ENCODE data around the gene SHQ1. TPM values are rescaled to one million over a fixed set of nuclear protein-coding genes. Genes with fewer than 3 reads are reported as not detected.
"Not testable (repeated sequence)": the region's sequence is repeated elsewhere in the genome, so short reads cannot be mapped to it uniquely, and the experiment has no call there.

Gene SHQ1
- total RNA-seq, 2 donors from 2014 or later: 10.9 to 25.0 TPM

- H3K36me3 ChIP-seq: no peaks in the 10 kb centered on the region
- no peak overlapping the region for H3K9ac ChIP-seq (ENCODE audit: low read depth in 2 of 2, low read length in 2 of 2)
- no peak overlapping the region for H3K4me3 ChIP-seq
- no peaks in the 10 kb centered on the region for H3K27me3 ChIP-seq
- intact Hi-C loops (cut with DNase I): no loop called here
- DNase-seq: no peak
- H3K9me3 ChIP-seq: no peaks in the 10 kb centered on the region
- TF ChIP-seq CTCF (IDR thresholded peaks at IDR 0.05): no peak
- H3K4me1 ChIP-seq: no peaks in the 10 kb centered on the region
- no peak overlapping the region for H3K27ac ChIP-seq
Measured at GRCh38 chr3:72789786-72790185, 58.5 kb downstream of the SHQ1 start.

GRCh38 chr3:72788232-72788631 lies 60.0 kb downstream of the SHQ1 start:
- H3K9me3 ChIP-seq; H3K9ac ChIP-seq (ENCODE audit: low read depth in 2 of 2, low read length in 2 of 2); H3K4me3 ChIP-seq; DNase-seq; H3K27me3 ChIP-seq; H3K36me3 ChIP-seq; intact Hi-C loops (cut with DNase I); H3K4me1 ChIP-seq; H3K27ac ChIP-seq: not testable (repeated sequence)

GRCh38 chr3:72786668-72787067 lies 61.6 kb downstream of the SHQ1 start:
- H3K27ac ChIP-seq: no peak overlapping the region
- no peaks in the 10 kb centered on the region for H3K27me3 ChIP-seq
- no peak overlapping the region for H3K4me3 ChIP-seq
- DNase-seq: no peak
- intact Hi-C loops (cut with DNase I): no loop called here
- no peaks in the 10 kb centered on the region for H3K4me1 ChIP-seq
- no peaks in the 10 kb centered on the region for H3K36me3 ChIP-seq
- no peak for TF ChIP-seq CTCF (IDR thresholded peaks at IDR 0.05)
- H3K9me3 ChIP-seq: no peaks in the 10 kb centered on the region
- no peak overlapping the region for H3K9ac ChIP-seq (ENCODE audit: low read depth in 2 of 2, low read length in 2 of 2)

GRCh38 chr3:72784226-72784625 lies 64.0 kb downstream of the SHQ1 start:
- TF ChIP-seq CTCF (IDR thresholded peaks at IDR 0.05): no peak
- H3K4me3 ChIP-seq: no peak overlapping the region
- H3K27me3 ChIP-seq: no peaks in the 10 kb centered on the region
- no peak overlapping the region for H3K9ac ChIP-seq (ENCODE audit: low read depth in 2 of 2, low read length in 2 of 2)
- H3K9me3 ChIP-seq: no peaks in the 10 kb centered on the region
- H3K36me3 ChIP-seq: no peaks in the 10 kb centered on the region
- intact Hi-C loops (cut with DNase I): no loop called here
- no peaks in the 10 kb centered on the region for H3K4me1 ChIP-seq
- DNase-seq: no peak
- H3K27ac ChIP-seq: no peak overlapping the region

GRCh38 chr3:72782521-72782920 lies 65.7 kb downstream of the SHQ1 start:
- H3K27ac ChIP-seq: no peak overlapping the region

More at GRCh38 chr3:72782521-72782920, 65.7 kb downstream of the SHQ1 start:
- no peak for DNase-seq
- intact Hi-C loops (cut with DNase I): no loop called here
- no peaks in the 10 kb centered on the region for H3K4me1 ChIP-seq
- no peaks in the 10 kb centered on the region for H3K9me3 ChIP-seq
- no peak for TF ChIP-seq CTCF (IDR thresholded peaks at IDR 0.05)
- no peaks in the 10 kb centered on the region for H3K27me3 ChIP-seq
- H3K4me3 ChIP-seq: no peak overlapping the region
- H3K36me3 ChIP-seq: no peaks in the 10 kb centered on the region
- no peak overlapping the region for H3K9ac ChIP-seq (ENCODE audit: low read depth in 2 of 2, low read length in 2 of 2)

All from colonic mucosa (tissue), 4 donors.